WTC11 (cell line): ENCODE results near the gene OR2AE1. TPM values are rescaled to one million over a fixed set of nuclear protein-coding genes. Genes with fewer than 3 reads are reported as not detected.
A peak's percentile ranks its signal among the peaks of the same experiment; 100 is the strongest.

ENCODE experiments used
- ATAC-seq: fragments of 200-7000 bp; cut with Tn5 transposase; 2 replicates; pipeline ENCODE4 v1.10.0; 2021; ENCODE audit warnings: mild to moderate bottlenecking, moderate library complexity
- CTCF ChIA-PET: fragments of 300-600 bp; sonication (Branson Sonifier 250); formaldehyde crosslinking; loops from one replicate; lab custom pipeline; 2021; ENCODE audit warnings: antibody characterized with exemption; lab: Charles Lee
- POLR2A ChIA-PET: fragments of 350-600 bp; sonication (Branson Sonifier 250); formaldehyde crosslinking; loops from one replicate; lab custom pipeline; 2021; ENCODE audit warnings: antibody characterized with exemption; lab: Charles Lee
- DNase-seq: peaks from one replicate; pipeline ENCODE4 v3.0.0; 2021; ENCODE audit warnings: low spot score
- H3K27ac Mint-ChIP-seq: 2 replicates; pipeline ENCODE4 v1.8.0; 2021; ENCODE audit warnings: mixed read lengths
- H3K27me3 Mint-ChIP-seq: 2 replicates; pipeline ENCODE4 v1.8.0; 2021; ENCODE audit warnings: low read depth, mild to moderate bottlenecking, moderate library complexity, mixed read lengths
- H3K36me3 Mint-ChIP-seq: 2 replicates; pipeline ENCODE4 v1.8.0; 2021; ENCODE audit warnings: mixed read lengths
- H3K4me1 Mint-ChIP-seq: 2 replicates; pipeline ENCODE4 v1.8.0; 2022; ENCODE audit warnings: mixed read lengths
- H3K4me3 Mint-ChIP-seq: 2 replicates; pipeline ENCODE4 v1.8.0; 2021; ENCODE audit warnings: mild to moderate bottlenecking, moderate library complexity, mixed read lengths
- H3K9me3 Mint-ChIP-seq: 2 replicates; pipeline ENCODE4 v1.8.0; 2021; ENCODE audit warnings: mixed read lengths
- CREB1 ChIP-seq: sonication (generic); formaldehyde crosslinking; IDR thresholded peaks from 2 replicates; pipeline ENCODE4 v1.8.0; 2023; ENCODE audit warnings: mild to moderate bottlenecking, missing genetic modification reagents
- ESRRA ChIP-seq: sonication (generic); formaldehyde crosslinking; IDR thresholded peaks from 2 replicates; pipeline ENCODE4 v1.8.1; 2022; ENCODE audit warnings: mild to moderate bottlenecking, missing genetic modification reagents, borderline replicate concordance
- ETV6 ChIP-seq: sonication (generic); formaldehyde crosslinking; IDR thresholded peaks from 2 replicates; pipeline ENCODE4 v1.8.1; 2022; ENCODE audit warnings: mild to moderate bottlenecking, missing genetic modification reagents
- NFATC4 ChIP-seq: fragments of 250-450 bp; sonication (Bioruptor Pico); IDR thresholded peaks from 2 replicates; pipeline ENCODE4 v1.9.0; 2021; ENCODE audit warnings: mild to moderate bottlenecking
- NFYB ChIP-seq: sonication (generic); formaldehyde crosslinking; conservative IDR thresholded peaks from 2 replicates; pipeline ENCODE4 v1.8.0; 2022; ENCODE audit warnings: low read depth, missing genetic modification reagents
- SOX15 ChIP-seq: fragments of 250-450 bp; sonication (Bioruptor Pico); IDR thresholded peaks from 2 replicates; pipeline ENCODE4 v1.9.0; 2021; ENCODE audit warnings: mild to moderate bottlenecking
- TEAD4 ChIP-seq: sonication (generic); formaldehyde crosslinking; IDR thresholded peaks from 2 replicates; pipeline ENCODE4 v1.8.0; 2022; ENCODE audit warnings: mild to moderate bottlenecking, missing genetic modification reagents
- ZNF138 ChIP-seq: sonication (generic); formaldehyde crosslinking; conservative IDR thresholded peaks from 2 replicates; pipeline ENCODE4 v1.8.1; 2022; ENCODE audit warnings: mild to moderate bottlenecking, moderate library complexity, missing genetic modification reagents
- total RNA-seq: library from RNA; stranded (reverse); gene quantifications from 3 replicates; pipeline ENCODE4 v1.2.3, GENCODE V29; 2021
- TF ChIP-seq, protein P1 (sequence below): fragments of 250-450 bp; sonication (Bioruptor Pico); IDR thresholded peaks from 2 replicates; pipeline ENCODE4 v1.9.0; 2021; ENCODE audit warnings: mild to moderate bottlenecking
- TF ChIP-seq, protein P2 (sequence below): sonication (generic); formaldehyde crosslinking; conservative IDR thresholded peaks from 2 replicates; pipeline ENCODE4 v1.8.1; 2023; ENCODE audit warnings: mild to moderate bottlenecking, low read depth, missing genetic modification reagents, moderate library complexity
- TF ChIP-seq, protein P3 (sequence below): sonication (generic); formaldehyde crosslinking; IDR thresholded peaks from 2 replicates; pipeline ENCODE4 v1.8.0; 2022; ENCODE audit warnings: mild to moderate bottlenecking, missing genetic modification reagents
- TF ChIP-seq, protein P4 (sequence below): sonication (generic); formaldehyde crosslinking; IDR thresholded peaks from 2 replicates; pipeline ENCODE4 v1.8.0; 2022; ENCODE audit warnings: missing genetic modification reagents
- TF ChIP-seq, protein P5 (sequence below): sonication (generic); formaldehyde crosslinking; conservative IDR thresholded peaks from 2 replicates; pipeline ENCODE4 v1.8.1; 2022; ENCODE audit warnings: mild to moderate bottlenecking, missing genetic modification reagents
- TF ChIP-seq, protein P6 (sequence below): sonication (generic); formaldehyde crosslinking; IDR thresholded peaks from 2 replicates; pipeline ENCODE4 v1.8.1; 2023; ENCODE audit warnings: mild to moderate bottlenecking, missing genetic modification reagents
- TF ChIP-seq, protein P7 (sequence below): fragments of 250-450 bp; sonication (Bioruptor Pico); IDR thresholded peaks from 2 replicates; pipeline ENCODE4 v1.9.0; 2021; ENCODE audit warnings: mild to moderate bottlenecking, borderline replicate concordance
- TF ChIP-seq, protein P8 (sequence below): sonication (generic); formaldehyde crosslinking; IDR thresholded peaks from 2 replicates; pipeline ENCODE4 v1.8.1; 2022; ENCODE audit warnings: low read depth, missing genetic modification reagents, borderline replicate concordance
- TF ChIP-seq, protein P9 (sequence below): sonication (generic); formaldehyde crosslinking; IDR thresholded peaks from 2 replicates; pipeline ENCODE4 v1.8.0; 2023; ENCODE audit warnings: mild to moderate bottlenecking, missing genetic modification reagents

OR2AE1 gene
- total RNA-seq, 1 experiment from 2014 or later = 0.15 TPM

DNA sequence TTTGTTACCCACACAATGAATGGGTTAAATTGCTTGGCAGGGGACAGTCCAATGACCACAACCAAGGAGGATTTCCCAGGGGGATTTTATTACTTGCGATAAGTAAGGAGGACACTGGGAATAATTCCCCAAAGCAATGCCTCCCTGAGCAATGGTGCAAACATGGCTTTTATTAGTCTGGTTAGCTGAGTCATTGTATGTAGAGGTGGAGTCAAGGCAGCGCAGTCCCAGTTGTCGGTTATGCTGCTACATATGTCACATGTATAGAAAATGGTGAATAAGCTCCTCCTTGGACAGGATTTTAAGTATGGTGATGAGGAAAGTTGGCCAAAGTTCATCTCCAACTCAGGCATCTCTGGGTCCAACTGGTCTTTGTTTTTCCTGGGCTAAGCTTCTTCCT is 46.4 kb upstream of the OR2AE1 start (continued):
- TF ChIP-seq, protein P1, sequence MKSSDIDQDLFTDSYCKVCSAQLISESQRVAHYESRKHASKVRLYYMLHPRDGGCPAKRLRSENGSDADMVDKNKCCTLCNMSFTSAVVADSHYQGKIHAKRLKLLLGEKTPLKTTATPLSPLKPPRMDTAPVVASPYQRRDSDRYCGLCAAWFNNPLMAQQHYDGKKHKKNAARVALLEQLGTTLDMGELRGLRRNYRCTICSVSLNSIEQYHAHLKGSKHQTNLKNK (CRISPR knock-in tag) = no peak
- TF ChIP-seq ZNF138 (CRISPR knock-in tag) (no peak), SOX15 (CRISPR knock-in tag) (no peak), NFATC4 (CRISPR knock-in tag) (no peak)
- TF ChIP-seq, protein P2, sequence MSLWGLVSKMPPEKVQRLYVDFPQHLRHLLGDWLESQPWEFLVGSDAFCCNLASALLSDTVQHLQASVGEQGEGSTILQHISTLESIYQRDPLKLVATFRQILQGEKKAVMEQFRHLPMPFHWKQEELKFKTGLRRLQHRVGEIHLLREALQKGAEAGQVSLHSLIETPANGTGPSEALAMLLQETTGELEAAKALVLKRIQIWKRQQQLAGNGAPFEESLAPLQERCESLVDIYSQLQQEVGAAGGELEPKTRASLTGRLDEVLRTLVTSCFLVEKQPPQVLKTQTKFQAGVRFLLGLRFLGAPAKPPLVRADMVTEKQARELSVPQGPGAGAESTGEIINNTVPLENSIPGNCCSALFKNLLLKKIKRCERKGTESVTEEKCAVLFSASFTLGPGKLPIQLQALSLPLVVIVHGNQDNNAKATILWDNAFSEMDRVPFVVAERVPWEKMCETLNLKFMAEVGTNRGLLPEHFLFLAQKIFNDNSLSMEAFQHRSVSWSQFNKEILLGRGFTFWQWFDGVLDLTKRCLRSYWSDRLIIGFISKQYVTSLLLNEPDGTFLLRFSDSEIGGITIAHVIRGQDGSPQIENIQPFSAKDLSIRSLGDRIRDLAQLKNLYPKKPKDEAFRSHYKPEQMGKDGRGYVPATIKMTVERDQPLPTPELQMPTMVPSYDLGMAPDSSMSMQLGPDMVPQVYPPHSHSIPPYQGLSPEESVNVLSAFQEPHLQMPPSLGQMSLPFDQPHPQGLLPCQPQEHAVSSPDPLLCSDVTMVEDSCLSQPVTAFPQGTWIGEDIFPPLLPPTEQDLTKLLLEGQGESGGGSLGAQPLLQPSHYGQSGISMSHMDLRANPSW (CRISPR knock-in tag) = no peak
- TF ChIP-seq, protein P3, sequence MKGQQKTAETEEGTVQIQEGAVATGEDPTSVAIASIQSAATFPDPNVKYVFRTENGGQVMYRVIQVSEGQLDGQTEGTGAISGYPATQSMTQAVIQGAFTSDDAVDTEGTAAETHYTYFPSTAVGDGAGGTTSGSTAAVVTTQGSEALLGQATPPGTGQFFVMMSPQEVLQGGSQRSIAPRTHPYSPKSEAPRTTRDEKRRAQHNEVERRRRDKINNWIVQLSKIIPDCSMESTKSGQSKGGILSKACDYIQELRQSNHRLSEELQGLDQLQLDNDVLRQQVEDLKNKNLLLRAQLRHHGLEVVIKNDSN = no peak
- TF ChIP-seq, protein P4, sequence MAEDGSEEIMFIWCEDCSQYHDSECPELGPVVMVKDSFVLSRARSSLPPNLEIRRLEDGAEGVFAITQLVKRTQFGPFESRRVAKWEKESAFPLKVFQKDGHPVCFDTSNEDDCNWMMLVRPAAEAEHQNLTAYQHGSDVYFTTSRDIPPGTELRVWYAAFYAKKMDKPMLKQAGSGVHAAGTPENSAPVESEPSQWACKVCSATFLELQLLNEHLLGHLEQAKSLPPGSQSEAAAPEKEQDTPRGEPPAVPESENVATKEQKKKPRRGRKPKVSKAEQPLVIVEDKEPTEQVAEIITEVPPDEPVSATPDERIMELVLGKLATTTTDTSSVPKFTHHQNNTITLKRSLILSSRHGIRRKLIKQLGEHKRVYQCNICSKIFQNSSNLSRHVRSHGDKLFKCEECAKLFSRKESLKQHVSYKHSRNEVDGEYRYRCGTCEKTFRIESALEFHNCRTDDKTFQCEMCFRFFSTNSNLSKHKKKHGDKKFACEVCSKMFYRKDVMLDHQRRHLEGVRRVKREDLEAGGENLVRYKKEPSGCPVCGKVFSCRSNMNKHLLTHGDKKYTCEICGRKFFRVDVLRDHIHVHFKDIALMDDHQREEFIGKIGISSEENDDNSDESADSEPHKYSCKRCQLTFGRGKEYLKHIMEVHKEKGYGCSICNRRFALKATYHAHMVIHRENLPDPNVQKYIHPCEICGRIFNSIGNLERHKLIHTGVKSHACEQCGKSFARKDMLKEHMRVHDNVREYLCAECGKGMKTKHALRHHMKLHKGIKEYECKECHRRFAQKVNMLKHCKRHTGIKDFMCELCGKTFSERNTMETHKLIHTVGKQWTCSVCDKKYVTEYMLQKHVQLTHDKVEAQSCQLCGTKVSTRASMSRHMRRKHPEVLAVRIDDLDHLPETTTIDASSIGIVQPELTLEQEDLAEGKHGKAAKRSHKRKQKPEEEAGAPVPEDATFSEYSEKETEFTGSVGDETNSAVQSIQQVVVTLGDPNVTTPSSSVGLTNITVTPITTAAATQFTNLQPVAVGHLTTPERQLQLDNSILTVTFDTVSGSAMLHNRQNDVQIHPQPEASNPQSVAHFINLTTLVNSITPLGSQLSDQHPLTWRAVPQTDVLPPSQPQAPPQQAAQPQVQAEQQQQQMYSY (CRISPR knock-in tag) = no peak

DNA sequence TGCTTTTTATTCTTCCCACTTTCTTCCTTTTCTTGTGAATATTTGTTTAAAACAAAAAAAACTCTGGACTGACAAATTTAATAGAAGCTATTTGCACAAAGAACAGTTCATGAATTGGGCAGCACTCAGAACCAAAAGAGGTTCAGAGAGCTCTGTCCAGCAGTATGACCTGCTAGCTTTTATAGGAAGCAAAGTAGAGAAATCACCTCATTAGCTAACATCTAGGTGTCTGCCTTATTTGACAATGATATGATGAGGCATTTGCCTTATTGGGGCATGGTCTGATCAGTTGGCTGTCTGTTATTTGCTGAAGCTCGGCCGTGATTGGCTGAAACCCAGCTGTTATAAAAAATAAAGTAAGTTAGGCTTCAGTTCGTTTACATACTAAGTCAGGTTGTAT is 43.3 kb upstream of the OR2AE1 start:
- Mint-ChIP-seq H3K36me3 (peaks cover 36% of the 10 kb centered on the region), H3K4me1 (peaks cover 7% of the 10 kb centered on the region), H3K27me3 (peaks cover 3% of the 10 kb centered on the region; the same call in 1 of the 2 replicates)
- POLR2A ChIA-PET = interaction anchor here (0.7 to 1.9 kb wide), 3 partner anchors 24 to 71 kb away, joined by 6 to 10 read pairs (median 8); no protein-coding TSS in a partner anchor
- no peak for DNase-seq
- ATAC-seq = no peak
- TF ChIP-seq, protein P5, sequence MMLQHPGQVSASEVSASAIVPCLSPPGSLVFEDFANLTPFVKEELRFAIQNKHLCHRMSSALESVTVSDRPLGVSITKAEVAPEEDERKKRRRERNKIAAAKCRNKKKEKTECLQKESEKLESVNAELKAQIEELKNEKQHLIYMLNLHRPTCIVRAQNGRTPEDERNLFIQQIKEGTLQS = no peak
- TF ChIP-seq TEAD4 (no peak), NFYB (no peak), ETV6 (CRISPR knock-in tag) (no peak), ZNF138 (CRISPR knock-in tag) (no peak), CREB1 (CRISPR knock-in tag) (no peak), SOX15 (CRISPR knock-in tag) (no peak), ESRRA (CRISPR knock-in tag) (no peak)
- TF ChIP-seq, protein P6, sequence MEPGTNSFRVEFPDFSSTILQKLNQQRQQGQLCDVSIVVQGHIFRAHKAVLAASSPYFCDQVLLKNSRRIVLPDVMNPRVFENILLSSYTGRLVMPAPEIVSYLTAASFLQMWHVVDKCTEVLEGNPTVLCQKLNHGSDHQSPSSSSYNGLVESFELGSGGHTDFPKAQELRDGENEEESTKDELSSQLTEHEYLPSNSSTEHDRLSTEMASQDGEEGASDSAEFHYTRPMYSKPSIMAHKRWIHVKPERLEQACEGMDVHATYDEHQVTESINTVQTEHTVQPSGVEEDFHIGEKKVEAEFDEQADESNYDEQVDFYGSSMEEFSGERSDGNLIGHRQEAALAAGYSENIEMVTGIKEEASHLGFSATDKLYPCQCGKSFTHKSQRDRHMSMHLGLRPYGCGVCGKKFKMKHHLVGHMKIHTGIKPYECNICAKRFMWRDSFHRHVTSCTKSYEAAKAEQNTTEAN (CRISPR knock-in tag) = no peak
- TF ChIP-seq, protein P7, sequence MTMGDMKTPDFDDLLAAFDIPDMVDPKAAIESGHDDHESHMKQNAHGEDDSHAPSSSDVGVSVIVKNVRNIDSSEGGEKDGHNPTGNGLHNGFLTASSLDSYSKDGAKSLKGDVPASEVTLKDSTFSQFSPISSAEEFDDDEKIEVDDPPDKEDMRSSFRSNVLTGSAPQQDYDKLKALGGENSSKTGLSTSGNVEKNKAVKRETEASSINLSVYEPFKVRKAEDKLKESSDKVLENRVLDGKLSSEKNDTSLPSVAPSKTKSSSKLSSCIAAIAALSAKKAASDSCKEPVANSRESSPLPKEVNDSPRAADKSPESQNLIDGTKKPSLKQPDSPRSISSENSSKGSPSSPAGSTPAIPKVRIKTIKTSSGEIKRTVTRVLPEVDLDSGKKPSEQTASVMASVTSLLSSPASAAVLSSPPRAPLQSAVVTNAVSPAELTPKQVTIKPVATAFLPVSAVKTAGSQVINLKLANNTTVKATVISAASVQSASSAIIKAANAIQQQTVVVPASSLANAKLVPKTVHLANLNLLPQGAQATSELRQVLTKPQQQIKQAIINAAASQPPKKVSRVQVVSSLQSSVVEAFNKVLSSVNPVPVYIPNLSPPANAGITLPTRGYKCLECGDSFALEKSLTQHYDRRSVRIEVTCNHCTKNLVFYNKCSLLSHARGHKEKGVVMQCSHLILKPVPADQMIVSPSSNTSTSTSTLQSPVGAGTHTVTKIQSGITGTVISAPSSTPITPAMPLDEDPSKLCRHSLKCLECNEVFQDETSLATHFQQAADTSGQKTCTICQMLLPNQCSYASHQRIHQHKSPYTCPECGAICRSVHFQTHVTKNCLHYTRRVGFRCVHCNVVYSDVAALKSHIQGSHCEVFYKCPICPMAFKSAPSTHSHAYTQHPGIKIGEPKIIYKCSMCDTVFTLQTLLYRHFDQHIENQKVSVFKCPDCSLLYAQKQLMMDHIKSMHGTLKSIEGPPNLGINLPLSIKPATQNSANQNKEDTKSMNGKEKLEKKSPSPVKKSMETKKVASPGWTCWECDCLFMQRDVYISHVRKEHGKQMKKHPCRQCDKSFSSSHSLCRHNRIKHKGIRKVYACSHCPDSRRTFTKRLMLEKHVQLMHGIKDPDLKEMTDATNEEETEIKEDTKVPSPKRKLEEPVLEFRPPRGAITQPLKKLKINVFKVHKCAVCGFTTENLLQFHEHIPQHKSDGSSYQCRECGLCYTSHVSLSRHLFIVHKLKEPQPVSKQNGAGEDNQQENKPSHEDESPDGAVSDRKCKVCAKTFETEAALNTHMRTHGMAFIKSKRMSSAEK (CRISPR knock-in tag) = no peak
- TF ChIP-seq, protein P8, sequence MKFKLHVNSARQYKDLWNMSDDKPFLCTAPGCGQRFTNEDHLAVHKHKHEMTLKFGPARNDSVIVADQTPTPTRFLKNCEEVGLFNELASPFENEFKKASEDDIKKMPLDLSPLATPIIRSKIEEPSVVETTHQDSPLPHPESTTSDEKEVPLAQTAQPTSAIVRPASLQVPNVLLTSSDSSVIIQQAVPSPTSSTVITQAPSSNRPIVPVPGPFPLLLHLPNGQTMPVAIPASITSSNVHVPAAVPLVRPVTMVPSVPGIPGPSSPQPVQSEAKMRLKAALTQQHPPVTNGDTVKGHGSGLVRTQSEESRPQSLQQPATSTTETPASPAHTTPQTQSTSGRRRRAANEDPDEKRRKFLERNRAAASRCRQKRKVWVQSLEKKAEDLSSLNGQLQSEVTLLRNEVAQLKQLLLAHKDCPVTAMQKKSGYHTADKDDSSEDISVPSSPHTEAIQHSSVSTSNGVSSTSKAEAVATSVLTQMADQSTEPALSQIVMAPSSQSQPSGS (CRISPR knock-in tag) = no peak
- TF ChIP-seq, protein P9, sequence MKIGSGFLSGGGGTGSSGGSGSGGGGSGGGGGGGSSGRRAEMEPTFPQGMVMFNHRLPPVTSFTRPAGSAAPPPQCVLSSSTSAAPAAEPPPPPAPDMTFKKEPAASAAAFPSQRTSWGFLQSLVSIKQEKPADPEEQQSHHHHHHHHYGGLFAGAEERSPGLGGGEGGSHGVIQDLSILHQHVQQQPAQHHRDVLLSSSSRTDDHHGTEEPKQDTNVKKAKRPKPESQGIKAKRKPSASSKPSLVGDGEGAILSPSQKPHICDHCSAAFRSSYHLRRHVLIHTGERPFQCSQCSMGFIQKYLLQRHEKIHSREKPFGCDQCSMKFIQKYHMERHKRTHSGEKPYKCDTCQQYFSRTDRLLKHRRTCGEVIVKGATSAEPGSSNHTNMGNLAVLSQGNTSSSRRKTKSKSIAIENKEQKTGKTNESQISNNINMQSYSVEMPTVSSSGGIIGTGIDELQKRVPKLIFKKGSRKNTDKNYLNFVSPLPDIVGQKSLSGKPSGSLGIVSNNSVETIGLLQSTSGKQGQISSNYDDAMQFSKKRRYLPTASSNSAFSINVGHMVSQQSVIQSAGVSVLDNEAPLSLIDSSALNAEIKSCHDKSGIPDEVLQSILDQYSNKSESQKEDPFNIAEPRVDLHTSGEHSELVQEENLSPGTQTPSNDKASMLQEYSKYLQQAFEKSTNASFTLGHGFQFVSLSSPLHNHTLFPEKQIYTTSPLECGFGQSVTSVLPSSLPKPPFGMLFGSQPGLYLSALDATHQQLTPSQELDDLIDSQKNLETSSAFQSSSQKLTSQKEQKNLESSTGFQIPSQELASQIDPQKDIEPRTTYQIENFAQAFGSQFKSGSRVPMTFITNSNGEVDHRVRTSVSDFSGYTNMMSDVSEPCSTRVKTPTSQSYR = no peak
- TF ChIP-seq, all 79 proteins: peak for 0
- Mint-ChIP-seq H3K4me3 (peak overlapping the region; percentile 72), H3K9me3 (peaks cover 35% of the 10 kb centered on the region), H3K27ac (no peak overlapping the region)
- CTCF ChIA-PET = interaction anchor here (0.7 to 3.6 kb wide), 10 partner anchors 9 to 395 kb away, joined by 3 to 36 read pairs (median 6); partner anchors contain the start of genes GJC3 and ZSCAN25
